KBM-7 (cell line): ENCODE data around the gene SLC34A1.
A peak's percentile ranks its signal among the peaks of the same experiment; 100 is the strongest.
"Not testable (repeated sequence)": the region's sequence is repeated elsewhere in the genome, so short reads cannot be mapped to it uniquely, and the experiment has no call there.

Experiments
- DNase-seq: peaks from one replicate; pipeline ENCODE4 v3.0.0-alpha.2; 2015
- in situ Hi-C: fragments of 300-500 bp; cut with MboI; formaldehyde crosslinking; loops from 2 replicates; pipeline ENCODE4 v1.14.3; 2020; ENCODE audit warnings: low sequenced_read_pairs, low pct_unique_long_range_greater_than_20kb, mixed read lengths

SLC34A1 gene

GRCh38 chr5:177402271-177403043 is 18.2 kb downstream of the SLC34A1 start:
- in situ Hi-C loops: no loop called here

GRCh38 chr5:177403102-177403791 is 19.0 kb downstream of the SLC34A1 start:
- in situ Hi-C loops: no loop called here
- no peak for DNase-seq

More at GRCh38 chr5:177402271-177403043, 18.2 kb downstream of the SLC34A1 start:
- no peak for DNase-seq

GRCh38 chr5:177403792-177404640 is 19.8 kb downstream of the SLC34A1 start:
- in situ Hi-C loops: no loop called here
- DNase-seq: peak; percentile 86

GRCh38 chr5:177404641-177405179 is 20.5 kb downstream of the SLC34A1 start:
- in situ Hi-C loops: no loop called here
- DNase-seq: no peak

GRCh38 chr5:177405312-177405711 is 21.1 kb downstream of the SLC34A1 start:
- in situ Hi-C loops: no loop called here
- DNase-seq: no peak

- in situ Hi-C loops: no loop called here
- DNase-seq: peak; percentile 75
These were observed 21.6 kb downstream of the SLC34A1 start for GRCh38 chr5:177405805-177406204.

GRCh38 chr5:177409043-177409801 is 25.0 kb downstream of the SLC34A1 start, which contains the start of gene F12:
Gene F12 (minus strand): TSS chr5:177409564. CDS start chr5:177409527, 37 bp downstream.
- DNase-seq: no peak
- in situ Hi-C loops: no loop called here

GRCh38 chr5:177410575-177410974 is 26.3 kb downstream of the SLC34A1 start:
- in situ Hi-C loops: no loop called here
- no peak for DNase-seq

GRCh38 chr5:177412603-177413233 is 28.5 kb downstream of the SLC34A1 start:
- no peak for DNase-seq
- in situ Hi-C loops: no loop called here

- in situ Hi-C loops: no loop called here
These were observed 30.2 kb downstream of the SLC34A1 start for GRCh38 chr5:177414481-177414880.

GRCh38 chr5:177417081-177417480 is 32.8 kb downstream of the SLC34A1 start:
- DNase-seq, in situ Hi-C loops: not testable (repeated sequence)

More at GRCh38 chr5:177414481-177414880, 30.2 kb downstream of the SLC34A1 start:
- DNase-seq: no peak

GRCh38 chr5:177419046-177419445 is 34.8 kb downstream of the SLC34A1 start:
- in situ Hi-C loops: no loop called here
- no peak for DNase-seq

- DNase-seq, in situ Hi-C loops: not testable (repeated sequence)
These were observed 36.2 kb downstream of the SLC34A1 start for GRCh38 chr5:177420472-177420871.

- no peak for DNase-seq
- in situ Hi-C loops: no loop called here
These were observed 37.0 kb downstream of the SLC34A1 start for GRCh38 chr5:177421062-177421798.

- no peak for DNase-seq
- in situ Hi-C loops: no loop called here
These were observed 39.4 kb downstream of the SLC34A1 start for GRCh38 chr5:177423671-177424070.

GRCh38 chr5:177425196-177425800 is 41.1 kb downstream of the SLC34A1 start:
- in situ Hi-C loops: no loop called here
- DNase-seq: no peak
